ENCODE measurements around the gene TMEM200A.

DNA sequence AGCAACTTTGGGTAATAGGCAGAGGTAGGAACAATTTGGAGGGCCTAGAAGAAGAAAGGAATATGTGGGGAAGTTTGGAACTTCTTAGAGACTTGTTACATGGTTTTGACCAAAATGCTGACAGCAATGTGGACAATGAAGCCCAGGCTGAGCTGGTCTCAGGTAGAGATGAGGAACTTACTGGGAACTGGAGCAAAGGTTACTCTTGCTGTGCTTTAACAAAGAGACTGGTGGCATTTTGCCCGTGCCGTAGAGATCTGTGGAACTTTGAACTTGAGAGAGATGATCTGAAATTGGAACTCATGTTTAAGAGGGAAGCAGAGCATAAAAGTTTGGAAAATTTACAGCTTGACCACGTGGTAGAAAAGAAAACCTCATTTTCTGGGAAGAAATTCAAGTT, 28.3 kb upstream of the TMEM200A start:
- TF ChIP-seq, protein P1, sequence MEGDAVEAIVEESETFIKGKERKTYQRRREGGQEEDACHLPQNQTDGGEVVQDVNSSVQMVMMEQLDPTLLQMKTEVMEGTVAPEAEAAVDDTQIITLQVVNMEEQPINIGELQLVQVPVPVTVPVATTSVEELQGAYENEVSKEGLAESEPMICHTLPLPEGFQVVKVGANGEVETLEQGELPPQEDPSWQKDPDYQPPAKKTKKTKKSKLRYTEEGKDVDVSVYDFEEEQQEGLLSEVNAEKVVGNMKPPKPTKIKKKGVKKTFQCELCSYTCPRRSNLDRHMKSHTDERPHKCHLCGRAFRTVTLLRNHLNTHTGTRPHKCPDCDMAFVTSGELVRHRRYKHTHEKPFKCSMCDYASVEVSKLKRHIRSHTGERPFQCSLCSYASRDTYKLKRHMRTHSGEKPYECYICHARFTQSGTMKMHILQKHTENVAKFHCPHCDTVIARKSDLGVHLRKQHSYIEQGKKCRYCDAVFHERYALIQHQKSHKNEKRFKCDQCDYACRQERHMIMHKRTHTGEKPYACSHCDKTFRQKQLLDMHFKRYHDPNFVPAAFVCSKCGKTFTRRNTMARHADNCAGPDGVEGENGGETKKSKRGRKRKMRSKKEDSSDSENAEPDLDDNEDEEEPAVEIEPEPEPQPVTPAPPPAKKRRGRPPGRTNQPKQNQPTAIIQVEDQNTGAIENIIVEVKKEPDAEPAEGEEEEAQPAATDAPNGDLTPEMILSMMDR (IDR thresholded peaks at IDR 0.05), result no peak
- TF ChIP-seq EZH2 (IDR thresholded peaks at IDR 0.05) (no peak), EZH2phosphoT487 (IDR thresholded peaks at IDR 0.05) (no peak)
